HepG2 (cell line): ENCODE data around the gene PSMB11. TPM values are rescaled to one million over a fixed set of nuclear protein-coding genes. Genes with fewer than 3 reads are reported as not detected.

Source experiments
- ARID4A ChIP-seq: sonication (generic); formaldehyde crosslinking; IDR thresholded peaks from 2 replicates; pipeline ENCODE4 v1.5.0; 2020; ENCODE audit warnings: mild to moderate bottlenecking, missing genetic modification reagents, borderline replicate concordance
- ARNTL ChIP-seq: sonication (generic); formaldehyde crosslinking; IDR thresholded peaks from 2 replicates; pipeline ENCODE4 v1.4.0; 2020; ENCODE audit warnings: mild to moderate bottlenecking, missing genetic modification reagents
- ATF5 ChIP-seq: sonication (generic); formaldehyde crosslinking; IDR thresholded peaks from 2 replicates; pipeline ENCODE4 v1.4.0; 2020; ENCODE audit warnings: mild to moderate bottlenecking, low read depth, missing genetic modification reagents
- CENPBD1 ChIP-seq: sonication (generic); formaldehyde crosslinking; IDR thresholded peaks from 2 replicates; pipeline ENCODE4 v1.8.0; 2022; ENCODE audit warnings: missing genetic modification reagents, low read depth, mild to moderate bottlenecking, borderline replicate concordance
- CHD2 ChIP-seq: IDR thresholded peaks from 2 replicates; pipeline ENCODE4 v1.6.1; 2011; ENCODE audit warnings: low read depth, low read length, improper control_type of control experiment
- EHMT2 ChIP-seq: fragments of 200-600 bp; sonication (generic); IDR thresholded peaks from 2 replicates; pipeline ENCODE4 v1.7.0; 2017; ENCODE audit warnings: antibody characterized with exemption, low read depth, low read length, borderline replicate concordance
- ERF ChIP-seq: IDR thresholded peaks from 2 replicates; pipeline ENCODE4 v1.6.1; 2018; ENCODE audit warnings: missing biosample characterization, missing genetic modification reagents
- FLYWCH1 ChIP-seq: sonication (generic); formaldehyde crosslinking; IDR thresholded peaks from 2 replicates; pipeline ENCODE4 v1.8.1; 2023; ENCODE audit warnings: mild to moderate bottlenecking, missing genetic modification reagents
- GABPB1 ChIP-seq: IDR thresholded peaks from 2 replicates; pipeline ENCODE4 v1.6.1; 2016; ENCODE audit warnings: mild to moderate bottlenecking, missing genetic modification reagents, moderate library complexity, missing compliant biosample characterization
- LCORL ChIP-seq, 2 experiments: fragments of 450-650 bp in 1 of 2; sonication (generic) in 1 of 2; formaldehyde crosslinking in 1 of 2; IDR thresholded peaks; 2 replicates each; pipeline versions ENCODE4 v1.5.0 to v1.6.1; 2017 to 2020; ENCODE audit warnings: antibody characterized with exemption in 1 of 2, missing genetic modification reagents in 1 of 2
- SMC3 ChIP-seq: IDR thresholded peaks from 2 replicates; pipeline ENCODE4 v1.6.1; 2011; ENCODE audit warnings: low read length, improper control_type of control experiment
- ZFAT ChIP-seq: sonication (generic); formaldehyde crosslinking; conservative IDR thresholded peaks from 2 replicates; pipeline ENCODE4 v1.8.1; 2023; ENCODE audit warnings: missing genetic modification reagents, inconsistent platforms
- ZNF256 ChIP-seq: sonication (generic); formaldehyde crosslinking; conservative IDR thresholded peaks from 2 replicates; pipeline ENCODE4 v1.4.0; 2020; ENCODE audit warnings: missing genetic modification reagents
- ZNF652 ChIP-seq: IDR thresholded peaks from 2 replicates; pipeline ENCODE4 v1.6.1; 2016; ENCODE audit warnings: low read depth, borderline replicate concordance
- ZNF781 ChIP-seq: sonication (generic); formaldehyde crosslinking; IDR thresholded peaks from 2 replicates; pipeline ENCODE4 v1.5.1; 2020; ENCODE audit warnings: borderline replicate concordance, mild to moderate bottlenecking, missing genetic modification reagents; ENCODE audit errors: not compliant biosample characterization
- ZNF883 ChIP-seq: sonication (generic); formaldehyde crosslinking; IDR thresholded peaks from 2 replicates; pipeline ENCODE4 v1.5.1; 2020; ENCODE audit warnings: mild to moderate bottlenecking, missing genetic modification reagents; ENCODE audit errors: not compliant biosample characterization
- polyA plus RNA-seq, 8 experiments: library from polyadenylated mRNA; depleted of rRNA in 3 of 8; stranded (reverse) in 7 of 8; unstranded in 1 of 8; fragments of >200 nt; fragmentation: Illumina TruSeq in 4 of 8; extraction: Trizol in 4 of 8; gene quantifications; 2 replicates each; pipeline versions ENCODE4 v1.2.1 to v1.2.3, GENCODE V29; 2011 to 2016; ENCODE audit warnings: low read depth in 4 of 8, missing spikeins in 1 of 8, mixed read lengths in 1 of 8; ENCODE audit not compliant: insufficient read depth in 1 of 8
- total RNA-seq, 5 experiments: library from RNA; depleted of rRNA; stranded (reverse); fragments of >200 nt; fragmentation: Illumina TruSeq; extraction: Trizol; gene quantifications; 2 replicates each; pipeline ENCODE4 v1.2.3, GENCODE V29; 2016; ENCODE audit warnings: low read depth in 1 of 5
- TF ChIP-seq, protein P1 (sequence below): sonication (generic); formaldehyde crosslinking; IDR thresholded peaks from 2 replicates; pipeline ENCODE4 v1.5.0; 2020; ENCODE audit warnings: mild to moderate bottlenecking, low read depth, missing genetic modification reagents, borderline replicate concordance
- TF ChIP-seq, protein P2 (sequence below): IDR thresholded peaks from 2 replicates; pipeline ENCODE4 v1.6.1; 2016; ENCODE audit warnings: mild to moderate bottlenecking
- TF ChIP-seq, protein P3 (sequence below): sonication (generic); formaldehyde crosslinking; IDR thresholded peaks from 2 replicates; pipeline ENCODE4 v1.5.0; 2020; ENCODE audit warnings: mild to moderate bottlenecking, missing genetic modification reagents

PSMB11 gene
- total and polyA plus RNA-seq, 2 of the 13 experiments (the other 11 are each of a cell fraction or from before 2014, with no cell fraction given) = not detected

DNA sequence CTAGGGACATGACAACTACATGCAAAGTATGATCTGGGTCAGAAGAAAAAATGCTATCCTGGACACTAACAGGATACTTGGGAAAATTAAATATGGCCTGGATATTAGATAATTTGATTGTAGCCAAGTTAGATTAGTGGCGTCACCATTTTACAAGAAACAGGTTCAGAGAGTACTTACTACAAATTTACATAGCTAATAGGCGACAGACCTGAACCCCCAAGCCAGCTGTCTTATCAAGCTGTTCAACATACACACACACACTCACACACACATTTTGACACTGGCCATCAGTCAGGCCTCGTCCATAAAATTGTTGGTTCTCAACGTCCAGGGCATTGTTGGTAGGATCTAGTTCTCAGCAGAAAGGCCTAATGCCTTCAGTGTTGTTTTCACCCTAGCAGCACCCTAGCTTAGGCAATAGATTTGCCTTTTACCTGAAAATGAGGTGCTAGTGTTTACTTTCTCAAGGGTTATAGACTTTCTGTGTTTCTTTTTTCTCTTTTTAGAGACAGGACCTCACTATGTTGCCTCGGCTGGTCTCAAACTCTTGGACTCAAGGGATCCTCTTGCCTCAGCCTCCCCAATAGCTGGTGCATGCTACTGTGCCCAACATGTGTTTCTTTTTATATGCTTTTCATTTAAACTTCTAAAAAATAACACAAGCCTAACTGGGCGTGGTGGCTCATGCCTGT, 28.8 kb upstream of the PSMB11 start (continued):
- TF ChIP-seq ARID4A (CRISPR knock-in tag) (no peak), CENPBD1 (CRISPR knock-in tag) (no peak), CHD2 (no peak), ATF5 (0 out of 2 replicates have a peak, but pooled peaks have one; percentile 40), ARNTL (CRISPR knock-in tag) (no peak), ZNF256 (CRISPR knock-in tag) (no peak), SMC3 (no peak), LCORL (IDR thresholded peaks at IDR 0.05) (no peak), LCORL (CRISPR knock-in tag; IDR thresholded peaks at IDR 0.05) (0 out of 2 replicates have a peak, but pooled peaks have one; percentile 21), ZNF883 (no peak), ERF (no peak), ZFAT (CRISPR knock-in tag) (no peak), EHMT2 (0 out of 2 replicates have a peak, but pooled peaks have one; percentile 6), ZNF781 (CRISPR knock-in tag) (no peak), GABPB1 (no peak), FLYWCH1 (CRISPR knock-in tag) (no peak), ZNF652 (CRISPR knock-in tag) (no peak)
- TF ChIP-seq, protein P1, sequence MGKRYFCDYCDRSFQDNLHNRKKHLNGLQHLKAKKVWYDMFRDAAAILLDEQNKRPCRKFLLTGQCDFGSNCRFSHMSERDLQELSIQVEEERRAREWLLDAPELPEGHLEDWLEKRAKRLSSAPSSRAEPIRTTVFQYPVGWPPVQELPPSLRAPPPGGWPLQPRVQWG (CRISPR knock-in tag) = no peak
- TF ChIP-seq, protein P2, sequence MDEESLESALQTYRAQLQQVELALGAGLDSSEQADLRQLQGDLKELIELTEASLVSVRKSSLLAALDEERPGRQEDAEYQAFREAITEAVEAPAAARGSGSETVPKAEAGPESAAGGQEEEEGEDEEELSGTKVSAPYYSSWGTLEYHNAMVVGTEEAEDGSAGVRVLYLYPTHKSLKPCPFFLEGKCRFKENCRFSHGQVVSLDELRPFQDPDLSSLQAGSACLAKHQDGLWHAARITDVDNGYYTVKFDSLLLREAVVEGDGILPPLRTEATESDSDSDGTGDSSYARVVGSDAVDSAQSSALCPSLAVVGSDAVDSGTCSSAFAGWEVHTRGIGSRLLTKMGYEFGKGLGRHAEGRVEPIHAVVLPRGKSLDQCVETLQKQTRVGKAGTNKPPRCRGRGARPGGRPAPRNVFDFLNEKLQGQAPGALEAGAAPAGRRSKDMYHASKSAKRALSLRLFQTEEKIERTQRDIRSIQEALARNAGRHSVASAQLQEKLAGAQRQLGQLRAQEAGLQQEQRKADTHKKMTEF (CRISPR knock-in tag) = peak; percentile 28; the same call in 1 of the 2 replicates
- TF ChIP-seq, protein P3, sequence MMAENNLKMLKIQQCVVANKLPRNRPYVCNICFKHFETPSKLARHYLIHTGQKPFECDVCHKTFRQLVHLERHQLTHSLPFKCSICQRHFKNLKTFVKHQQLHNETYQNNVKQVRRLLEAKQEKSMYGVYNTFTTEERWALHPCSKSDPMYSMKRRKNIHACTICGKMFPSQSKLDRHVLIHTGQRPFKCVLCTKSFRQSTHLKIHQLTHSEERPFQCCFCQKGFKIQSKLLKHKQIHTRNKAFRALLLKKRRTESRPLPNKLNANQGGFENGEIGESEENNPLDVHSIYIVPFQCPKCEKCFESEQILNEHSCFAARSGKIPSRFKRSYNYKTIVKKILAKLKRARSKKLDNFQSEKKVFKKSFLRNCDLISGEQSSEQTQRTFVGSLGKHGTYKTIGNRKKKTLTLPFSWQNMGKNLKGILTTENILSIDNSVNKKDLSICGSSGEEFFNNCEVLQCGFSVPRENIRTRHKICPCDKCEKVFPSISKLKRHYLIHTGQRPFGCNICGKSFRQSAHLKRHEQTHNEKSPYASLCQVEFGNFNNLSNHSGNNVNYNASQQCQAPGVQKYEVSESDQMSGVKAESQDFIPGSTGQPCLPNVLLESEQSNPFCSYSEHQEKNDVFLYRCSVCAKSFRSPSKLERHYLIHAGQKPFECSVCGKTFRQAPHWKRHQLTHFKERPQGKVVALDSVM (CRISPR knock-in tag) = peak; percentile 64; the same call in 1 of the 2 replicates
